Activated naive CD8-positive, alpha-beta T cell treated with anti-CD3 and anti-CD28 coated beads for 36 hours (primary cell): Measurements from ENCODE around the gene SOHLH1. TPM values are rescaled to one million over a fixed set of nuclear protein-coding genes. Genes with fewer than 3 reads are reported as not detected.

Experiments
- DNase-seq: peaks from one replicate; pipeline ENCODE4 v3.0.0; 2021
- H3K27ac Mint-ChIP-seq: one replicate; pipeline ENCODE4 v1.8.0; 2022; ENCODE audit warnings: mild to moderate bottlenecking, moderate library complexity, mixed read lengths
- H3K27me3 Mint-ChIP-seq: one replicate; pipeline ENCODE4 v1.8.0; 2022; ENCODE audit warnings: mild to moderate bottlenecking, mixed read lengths
- H3K36me3 Mint-ChIP-seq: one replicate; pipeline ENCODE4 v1.8.0; 2021; ENCODE audit warnings: mild to moderate bottlenecking, mixed read lengths
- H3K4me1 Mint-ChIP-seq: one replicate; pipeline ENCODE4 v1.8.0; 2021; ENCODE audit warnings: mixed read lengths
- H3K4me3 Mint-ChIP-seq: one replicate; pipeline ENCODE4 v1.8.0; 2022; ENCODE audit warnings: mild to moderate bottlenecking, moderate library complexity, mixed read lengths
- H3K9me3 Mint-ChIP-seq: one replicate; pipeline ENCODE4 v1.8.0; 2022; ENCODE audit warnings: mixed read lengths
- total RNA-seq, 2 experiments: library from RNA; stranded (reverse); gene quantifications; one replicate each; pipeline ENCODE4 v1.2.3, GENCODE V29; 2021

SOHLH1 gene
- total RNA-seq, 2 experiments from 2014 or later, result not detected

- Mint-ChIP-seq H3K27ac (no peak overlapping the region), H3K36me3 (no peaks in the 10 kb centered on the region), H3K27me3 (peaks cover 23% of the 10 kb centered on the region), H3K4me1 (no peaks in the 10 kb centered on the region), H3K4me3 (no peak overlapping the region), H3K9me3 (no peaks in the 10 kb centered on the region)
- peak; percentile 15 for DNase-seq
Observed at GRCh38 chr9:135701067-135701958, 2.0 kb upstream of the SOHLH1 start.

DNA sequence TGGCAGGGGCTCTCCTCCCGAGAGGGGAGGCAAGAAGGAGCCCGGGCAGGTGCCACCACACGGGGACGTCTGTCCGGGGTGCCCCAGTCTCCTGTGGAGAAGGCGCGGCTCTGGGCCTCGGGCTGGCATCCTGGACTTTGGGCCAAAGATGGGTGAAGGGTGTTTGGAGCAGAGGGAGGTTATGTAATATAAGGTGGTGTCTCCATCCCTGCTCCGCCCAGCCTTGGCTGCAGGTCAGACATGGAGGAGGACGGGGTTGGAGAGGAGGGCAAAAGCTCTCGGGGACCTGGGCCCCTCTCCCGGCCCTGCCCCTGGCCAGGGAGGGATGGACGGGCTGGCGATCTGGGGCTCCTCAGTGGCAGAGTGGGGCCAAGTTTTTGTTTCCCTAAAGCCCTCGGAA lies 1.2 kb upstream of the SOHLH1 start:
- Mint-ChIP-seq H3K9me3 (no peaks in the 10 kb centered on the region), H3K27ac (no peak overlapping the region), H3K36me3 (no peaks in the 10 kb centered on the region), H3K27me3 (peaks cover 23% of the 10 kb centered on the region), H3K4me3 (no peak overlapping the region), H3K4me1 (no peaks in the 10 kb centered on the region)
- DNase-seq, result no peak

GRCh38 chr9:135698767-135699166 lies 514 bp downstream of the SOHLH1 start:
- H3K27ac Mint-ChIP-seq, result no peak overlapping the region
- H3K4me3 Mint-ChIP-seq, result no peak overlapping the region
- H3K4me1 Mint-ChIP-seq, result no peaks in the 10 kb centered on the region
- DNase-seq, result no peak
- no peaks in the 10 kb centered on the region for H3K36me3 Mint-ChIP-seq
- no peaks in the 10 kb centered on the region for H3K9me3 Mint-ChIP-seq
- H3K27me3 Mint-ChIP-seq, result peaks cover 13% of the 10 kb centered on the region

GRCh38 chr9:135698236-135698635 lies 1.0 kb downstream of the SOHLH1 start:
- Mint-ChIP-seq H3K27ac (no peak overlapping the region), H3K9me3 (no peaks in the 10 kb centered on the region), H3K4me1 (no peaks in the 10 kb centered on the region), H3K4me3 (no peak overlapping the region), H3K27me3 (peaks cover 10% of the 10 kb centered on the region), H3K36me3 (no peaks in the 10 kb centered on the region)
- no peak for DNase-seq

DNA sequence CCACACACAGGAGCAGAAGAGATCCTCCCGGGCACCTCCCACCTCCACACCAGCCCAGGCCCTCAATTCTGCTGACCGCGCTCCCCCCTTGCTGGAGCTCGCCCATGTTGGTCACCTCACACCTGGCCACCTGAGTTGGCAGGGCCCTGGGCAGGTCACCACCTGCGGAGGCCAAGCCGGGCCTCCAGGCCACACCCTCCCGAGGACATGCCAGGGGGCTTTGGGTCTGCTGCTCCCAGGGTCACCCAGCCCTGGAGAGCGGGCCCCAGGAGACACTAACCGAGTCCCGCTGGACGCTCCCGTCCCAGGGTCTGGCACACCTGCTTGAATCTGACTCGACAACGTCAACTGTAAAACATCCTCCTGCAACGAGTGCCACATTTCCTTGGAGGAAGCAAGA lies 2.1 kb downstream of the SOHLH1 start:
- no peak for DNase-seq
- Mint-ChIP-seq H3K27ac (no peak overlapping the region), H3K9me3 (no peaks in the 10 kb centered on the region), H3K4me1 (no peaks in the 10 kb centered on the region), H3K27me3 (peaks cover 4% of the 10 kb centered on the region), H3K4me3 (no peak overlapping the region), H3K36me3 (no peaks in the 10 kb centered on the region)

- Mint-ChIP-seq H3K4me1 (no peaks in the 10 kb centered on the region), H3K4me3 (no peak overlapping the region), H3K36me3 (no peaks in the 10 kb centered on the region), H3K9me3 (no peaks in the 10 kb centered on the region), H3K27me3 (peaks cover 4% of the 10 kb centered on the region), H3K27ac (no peak overlapping the region)
- DNase-seq, result no peak
Observed at GRCh38 chr9:135696446-135696845, 2.8 kb downstream of the SOHLH1 start.

- no peaks in the 10 kb centered on the region for H3K9me3 Mint-ChIP-seq
- H3K36me3 Mint-ChIP-seq, result no peaks in the 10 kb centered on the region
- no peaks in the 10 kb centered on the region for H3K4me1 Mint-ChIP-seq
- no peak overlapping the region for H3K4me3 Mint-ChIP-seq
- H3K27ac Mint-ChIP-seq, result no peak overlapping the region
- no peak for DNase-seq
- H3K27me3 Mint-ChIP-seq, result peaks cover 4% of the 10 kb centered on the region
Observed at GRCh38 chr9:135695642-135696041, 3.6 kb downstream of the SOHLH1 start.

- Mint-ChIP-seq H3K4me1 (no peaks in the 10 kb centered on the region), H3K27ac (no peak overlapping the region), H3K4me3 (no peak overlapping the region), H3K36me3 (no peaks in the 10 kb centered on the region), H3K27me3 (no peaks in the 10 kb centered on the region), H3K9me3 (no peaks in the 10 kb centered on the region)
- no peak for DNase-seq
Observed at GRCh38 chr9:135695036-135695435, 4.2 kb downstream of the SOHLH1 start.

DNA sequence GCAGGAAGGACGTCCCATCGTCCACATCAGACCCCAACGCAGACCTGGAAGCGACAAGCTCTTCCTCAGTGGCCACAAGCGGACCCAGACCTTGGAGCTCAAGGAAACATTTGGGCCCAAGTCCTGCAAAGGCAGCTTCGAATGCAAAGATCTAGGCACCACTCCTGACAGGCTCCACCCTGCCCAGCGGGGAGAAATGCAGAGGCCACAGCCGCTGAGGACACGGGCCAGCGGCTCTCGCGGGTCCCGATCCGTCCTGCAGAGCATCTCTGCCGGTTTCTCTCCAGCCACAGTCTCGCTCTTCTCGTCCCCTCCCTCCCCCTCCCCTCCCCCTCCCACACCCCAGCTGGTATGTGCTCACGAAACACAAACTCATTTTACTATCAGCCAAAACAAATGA lies 4.9 kb downstream of the SOHLH1 start:
- H3K9me3 Mint-ChIP-seq, result no peaks in the 10 kb centered on the region
- H3K27me3 Mint-ChIP-seq, result no peaks in the 10 kb centered on the region
- H3K27ac Mint-ChIP-seq, result no peak overlapping the region
- H3K36me3 Mint-ChIP-seq, result no peaks in the 10 kb centered on the region
- H3K4me3 Mint-ChIP-seq, result no peak overlapping the region
- no peaks in the 10 kb centered on the region for H3K4me1 Mint-ChIP-seq
- DNase-seq, result no peak

DNA sequence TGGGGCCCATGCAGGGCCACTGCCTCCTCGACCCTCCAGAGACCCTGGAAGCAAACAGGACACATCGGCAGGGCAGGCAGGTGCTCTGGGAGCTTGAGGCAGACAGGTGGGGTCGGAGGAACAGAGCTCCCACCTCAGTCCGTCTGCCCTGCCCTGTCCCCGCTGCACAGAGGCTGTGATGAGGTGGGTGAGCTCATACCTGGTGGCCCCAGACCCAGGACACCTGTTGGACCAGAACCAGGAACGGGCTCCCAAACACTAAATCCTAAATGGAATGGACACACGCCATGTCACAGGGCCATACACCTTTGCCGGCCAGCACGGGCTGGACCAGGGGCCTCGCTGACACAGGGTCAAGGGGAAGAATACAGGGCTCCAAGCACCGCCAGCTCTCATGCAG lies 5.5 kb downstream of the SOHLH1 start:
- DNase-seq, result no peak
- Mint-ChIP-seq H3K4me1 (no peaks in the 10 kb centered on the region), H3K27ac (no peak overlapping the region), H3K27me3 (no peaks in the 10 kb centered on the region), H3K4me3 (no peak overlapping the region), H3K36me3 (no peaks in the 10 kb centered on the region), H3K9me3 (no peaks in the 10 kb centered on the region)

DNA sequence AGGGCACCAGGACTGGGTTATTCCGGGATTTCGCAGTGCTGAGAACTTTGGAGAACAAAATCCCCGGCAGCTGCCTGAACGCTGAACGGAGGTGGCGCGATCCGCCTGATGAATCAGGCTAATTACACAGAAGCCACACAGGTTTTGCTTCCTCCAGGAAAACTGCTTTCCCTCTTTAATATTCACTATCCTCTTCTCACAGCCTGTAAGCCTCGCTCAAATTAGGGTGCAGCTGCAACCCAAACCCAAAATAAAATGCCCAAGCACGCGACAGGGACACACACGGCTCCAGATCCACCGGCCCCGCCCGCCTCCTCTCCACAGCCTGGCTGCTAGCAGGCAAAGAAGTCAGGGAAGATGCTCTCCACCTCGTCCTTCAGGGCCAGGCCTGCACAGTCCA lies 6.0 kb downstream of the SOHLH1 start:
- H3K36me3 Mint-ChIP-seq, result no peaks in the 10 kb centered on the region
- no peak overlapping the region for H3K27ac Mint-ChIP-seq
- no peak for DNase-seq
- H3K4me1 Mint-ChIP-seq, result no peaks in the 10 kb centered on the region
- H3K9me3 Mint-ChIP-seq, result no peaks in the 10 kb centered on the region
- H3K4me3 Mint-ChIP-seq, result no peak overlapping the region
- H3K27me3 Mint-ChIP-seq, result no peaks in the 10 kb centered on the region

DNA sequence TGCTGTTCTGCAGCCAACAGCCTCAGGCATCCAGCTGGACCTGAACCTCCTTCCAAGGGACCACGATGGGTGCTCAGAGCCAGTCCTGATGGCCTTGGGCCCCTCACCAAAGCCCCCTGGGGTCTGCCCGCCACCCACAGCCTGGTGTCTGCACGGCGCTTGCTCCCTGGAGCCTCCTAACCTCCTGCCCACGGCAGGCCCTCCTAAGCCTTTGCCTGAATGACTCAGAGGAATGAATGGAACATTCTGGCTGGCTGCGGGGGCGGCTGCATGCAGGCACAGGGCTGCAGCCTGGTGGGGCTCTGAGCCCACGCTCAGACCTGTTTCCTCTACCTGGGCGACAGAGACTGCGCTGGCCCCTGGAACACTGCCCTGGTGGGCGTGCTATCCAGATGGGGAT lies 6.9 kb downstream of the SOHLH1 start:
- Mint-ChIP-seq H3K27me3 (no peaks in the 10 kb centered on the region), H3K9me3 (no peaks in the 10 kb centered on the region), H3K27ac (no peak overlapping the region), H3K36me3 (no peaks in the 10 kb centered on the region), H3K4me3 (no peak overlapping the region), H3K4me1 (no peaks in the 10 kb centered on the region)
- no peak for DNase-seq

DNA sequence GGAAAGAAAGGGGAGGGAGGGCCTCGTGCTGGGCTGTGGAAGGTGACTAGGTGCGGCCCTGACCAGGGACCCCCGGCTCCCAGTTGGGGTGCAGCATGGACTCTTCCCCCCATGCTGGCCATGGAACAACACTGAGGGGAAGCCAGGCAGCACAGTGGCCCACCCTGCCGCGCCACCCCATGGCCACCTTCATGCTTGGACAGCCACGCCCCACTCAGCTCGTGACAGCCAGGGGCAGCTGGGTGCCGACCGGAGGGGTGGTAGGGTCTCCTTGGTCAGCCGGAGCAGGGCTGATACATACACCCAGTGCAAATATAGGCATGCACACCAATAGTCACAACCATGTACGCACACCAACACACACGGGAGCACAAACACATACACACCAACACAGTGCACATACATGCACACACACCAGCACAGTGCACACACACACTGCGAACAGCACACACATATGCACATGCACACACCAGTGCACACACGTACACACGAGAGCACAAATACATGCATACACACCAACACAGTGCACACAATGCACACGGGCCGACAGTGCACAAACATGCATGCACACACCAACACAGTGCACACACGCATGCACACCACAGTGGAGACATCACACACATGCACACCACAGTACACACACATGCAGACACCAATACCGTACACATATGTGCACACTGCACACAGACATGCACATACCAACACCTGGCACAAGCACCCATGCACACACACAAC lies 8.3 kb downstream of the SOHLH1 start:
- H3K9me3 Mint-ChIP-seq, result no peaks in the 10 kb centered on the region

DNA sequence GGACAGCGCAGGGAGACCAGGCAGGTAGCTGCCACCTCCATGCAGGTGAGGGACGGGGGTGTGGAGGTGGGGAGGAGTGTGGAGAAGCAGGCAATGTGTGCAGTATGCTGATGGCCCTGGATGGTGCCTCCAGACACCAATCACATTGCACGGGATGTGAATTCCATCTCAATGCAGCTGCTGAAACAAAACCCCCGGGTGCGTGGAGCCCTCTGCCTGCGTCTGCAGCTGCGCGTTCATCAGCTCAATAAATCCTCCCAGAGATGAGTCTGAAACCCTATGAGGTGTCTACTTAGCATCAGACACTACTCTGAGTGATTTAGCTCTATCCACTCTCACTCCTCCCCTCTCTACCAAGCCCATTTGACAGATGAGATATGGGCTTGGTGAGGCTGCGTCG lies 10.3 kb downstream of the SOHLH1 start:
- Mint-ChIP-seq H3K27me3 (no peaks in the 10 kb centered on the region), H3K4me1 (no peaks in the 10 kb centered on the region), H3K9me3 (no peaks in the 10 kb centered on the region), H3K36me3 (no peaks in the 10 kb centered on the region), H3K27ac (no peak overlapping the region), H3K4me3 (no peak overlapping the region)
- no peak for DNase-seq

More for the DNA sequence above, 8.3 kb downstream of the SOHLH1 start:
- Mint-ChIP-seq H3K4me3 (no peak overlapping the region), H3K27me3 (no peaks in the 10 kb centered on the region), H3K36me3 (no peaks in the 10 kb centered on the region), H3K4me1 (no peaks in the 10 kb centered on the region), H3K27ac (no peak overlapping the region)
- no peak for DNase-seq

DNA sequence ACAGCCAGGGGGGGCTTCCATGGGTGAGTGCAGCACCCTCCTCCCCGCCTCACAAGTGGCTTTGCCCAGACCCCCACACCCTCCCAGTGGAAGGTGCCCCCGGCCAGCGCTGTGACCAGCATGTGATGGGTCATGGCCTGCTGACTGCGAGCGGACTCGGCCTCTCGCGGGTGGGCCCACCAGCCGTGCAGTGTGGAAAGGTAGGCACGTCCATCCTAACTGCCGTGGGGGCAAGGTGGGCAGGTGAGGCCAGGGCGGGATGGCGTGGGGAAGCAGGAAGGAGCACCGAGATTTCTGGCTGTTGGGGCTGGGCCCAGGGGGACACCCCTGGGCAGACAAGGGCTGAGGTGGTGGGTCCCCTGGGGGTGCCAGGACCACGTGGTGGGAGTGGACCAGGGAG lies 12.1 kb downstream of the SOHLH1 start:
- Mint-ChIP-seq H3K36me3 (no peaks in the 10 kb centered on the region), H3K4me3 (no peak overlapping the region), H3K27me3 (peaks cover 8% of the 10 kb centered on the region)

GRCh38 chr9:135684691-135685090 lies 14.6 kb downstream of the SOHLH1 start:
- no peak overlapping the region for H3K27ac Mint-ChIP-seq
- H3K27me3 Mint-ChIP-seq, result peaks cover 8% of the 10 kb centered on the region
- no peak for DNase-seq
- no peaks in the 10 kb centered on the region for H3K9me3 Mint-ChIP-seq
- H3K4me1 Mint-ChIP-seq, result no peaks in the 10 kb centered on the region
- H3K4me3 Mint-ChIP-seq, result no peak overlapping the region
- no peaks in the 10 kb centered on the region for H3K36me3 Mint-ChIP-seq

More for the DNA sequence above, 12.1 kb downstream of the SOHLH1 start:
- no peaks in the 10 kb centered on the region for H3K9me3 Mint-ChIP-seq
- no peaks in the 10 kb centered on the region for H3K4me1 Mint-ChIP-seq
- H3K27ac Mint-ChIP-seq, result no peak overlapping the region
- no peak for DNase-seq
